ENCODE measurements around the gene DPEP2.
"Not testable (repeated sequence)": the region's sequence is repeated elsewhere in the genome, so short reads cannot be mapped to it uniquely, and the experiment has no call there.

Gene DPEP2

DNA sequence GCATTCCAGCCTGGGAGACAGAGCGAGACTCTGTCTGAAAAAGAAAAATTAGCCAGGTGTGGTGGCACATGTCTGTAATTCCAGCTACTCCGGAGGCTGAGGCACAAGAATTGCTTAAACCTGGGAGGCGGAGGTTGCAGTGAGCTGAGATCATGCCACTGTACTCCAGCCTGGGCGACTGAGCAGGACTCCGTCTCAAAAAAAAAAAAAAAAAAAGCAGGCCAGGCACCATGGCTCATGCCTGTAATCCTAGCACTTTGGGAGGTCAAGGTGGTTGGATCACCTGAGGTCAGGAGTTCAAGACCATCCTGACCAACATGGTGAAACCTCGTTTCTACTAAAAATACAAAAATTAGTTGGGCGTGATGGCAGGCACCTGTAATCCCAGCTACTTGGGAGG, 27.0 kb downstream of the DPEP2 start:
- DNase-seq: not testable (repeated sequence)

DNA sequence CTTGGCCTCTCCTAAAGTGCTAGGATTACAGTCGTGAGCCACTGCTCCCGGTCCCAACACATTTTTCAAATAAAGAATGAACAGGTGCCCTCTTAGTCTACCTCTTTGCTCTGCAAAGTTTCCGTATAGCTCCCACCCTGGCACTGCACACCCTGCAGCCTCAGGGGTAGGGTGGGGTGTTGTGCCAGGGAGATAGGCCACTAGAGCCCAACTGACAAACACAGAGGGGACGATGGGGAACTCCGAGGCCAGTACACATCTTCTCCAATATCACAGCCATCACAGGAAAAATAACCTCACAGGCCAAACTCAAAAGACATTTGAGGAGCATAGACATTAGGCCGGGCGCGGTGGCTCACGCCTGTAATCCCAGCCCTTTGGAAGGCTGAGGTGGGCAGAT, 28.2 kb downstream of the DPEP2 start:
- no peak for DNase-seq

DNA sequence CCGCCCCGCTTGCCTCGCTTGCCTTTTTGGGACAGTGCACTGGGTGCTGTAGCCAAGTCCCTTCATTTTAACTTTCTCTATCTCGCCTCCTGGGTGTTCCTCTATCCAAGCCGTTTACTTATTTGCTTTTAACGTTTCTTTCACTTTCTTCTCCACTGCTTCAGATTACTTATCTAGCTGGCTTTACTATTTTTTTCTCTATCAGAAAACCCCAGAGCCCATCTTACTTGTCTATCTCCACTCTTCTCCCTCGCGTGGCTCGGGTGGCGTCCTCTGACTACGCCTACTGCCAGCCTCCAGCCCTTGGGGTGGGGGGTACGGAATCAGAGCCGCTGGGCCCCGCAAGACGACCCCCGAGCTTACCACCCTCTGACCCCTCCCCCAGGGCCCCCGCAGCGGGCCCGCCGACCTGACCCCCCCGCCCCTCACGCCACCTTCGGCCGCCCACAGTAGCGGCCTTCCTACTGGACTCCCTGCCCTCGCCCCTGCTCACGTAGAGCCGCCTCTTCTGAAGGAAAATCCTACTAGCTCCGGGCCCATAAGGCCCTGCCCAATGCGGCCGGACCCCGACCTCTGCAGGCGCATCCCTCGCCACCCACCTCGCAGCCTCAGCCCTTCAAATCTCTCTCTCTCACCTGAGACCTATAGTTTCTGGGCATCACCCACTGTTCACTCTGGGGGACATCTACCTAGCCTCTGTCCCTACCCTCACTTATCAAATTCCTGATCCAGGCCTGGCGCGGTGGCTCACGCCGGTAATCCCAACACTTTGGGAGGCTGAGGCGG, 29.8 kb downstream of the DPEP2 start:
- DNase-seq: no peak

DNA sequence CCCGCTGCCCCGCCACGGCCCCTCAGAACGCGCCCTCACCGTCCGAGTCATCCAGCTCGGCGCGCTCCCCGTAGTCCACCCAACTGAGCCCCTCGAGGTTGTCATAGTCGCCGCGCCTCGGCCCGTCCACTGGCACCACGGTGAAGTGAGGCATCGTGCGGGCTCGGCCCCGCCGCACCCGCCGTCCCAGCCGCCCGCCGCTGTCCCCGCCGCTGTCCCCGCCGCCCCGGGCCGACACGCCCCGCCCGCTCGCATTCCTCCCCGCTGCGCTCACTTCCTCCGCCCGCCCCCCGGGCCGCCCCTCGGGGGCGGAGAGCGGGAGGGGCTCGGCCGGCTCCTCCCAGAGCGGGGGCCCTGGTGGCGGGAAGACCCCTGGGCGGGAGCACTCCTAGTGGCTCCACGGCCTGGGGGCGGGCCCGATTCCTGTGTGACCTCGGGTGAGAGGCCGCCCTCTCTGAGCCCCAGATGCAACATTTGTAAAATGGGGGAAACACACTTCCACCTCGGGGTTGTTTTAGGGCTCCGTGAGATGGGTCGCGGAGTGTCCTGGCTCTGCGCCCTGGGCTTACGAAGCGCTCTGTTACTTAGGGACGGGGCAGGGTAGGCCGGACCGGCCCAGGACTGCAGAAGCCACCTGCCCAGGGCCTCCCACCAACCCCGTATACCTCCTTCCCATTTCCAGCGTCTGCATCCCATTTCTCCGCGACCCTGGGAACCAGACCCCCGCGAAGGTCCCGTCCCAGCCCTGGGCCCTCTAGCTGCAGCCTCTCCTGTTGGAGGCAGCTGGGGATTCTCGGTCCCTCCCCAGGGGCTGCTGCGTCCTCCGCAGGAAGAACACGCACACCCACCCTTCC, 30.7 kb downstream of the DPEP2 start, which contains the start of gene SLC12A4:
Gene SLC12A4, minus strand, starts transcription at position 238 of the 854 bp plus-strand sequence. Its CDS starts 84 bp downstream, at position 154.
- peak; percentile 37 for DNase-seq

DNA sequence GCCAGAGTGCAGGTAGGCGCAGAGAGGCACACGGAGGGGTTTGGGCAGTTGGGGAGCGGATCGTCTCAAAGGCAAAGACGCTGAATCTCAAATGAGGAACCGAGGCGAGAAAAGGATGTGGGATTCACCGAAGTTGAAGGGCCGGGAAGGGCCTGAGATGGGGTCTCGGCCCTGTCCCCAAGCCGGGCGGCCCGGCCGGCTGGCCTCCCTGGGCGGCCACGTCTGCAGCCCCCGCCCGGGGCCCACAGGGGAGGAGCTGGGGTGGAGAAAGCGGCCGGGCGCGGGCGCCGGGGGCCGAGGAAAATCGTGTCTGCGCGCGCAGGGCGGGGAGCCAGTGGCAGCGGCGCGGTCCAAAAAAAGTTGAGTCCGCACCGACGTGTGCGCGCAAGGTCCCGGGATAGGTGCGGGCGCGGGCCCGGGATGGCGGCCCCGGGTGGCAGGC, 31.3 kb downstream of the DPEP2 start:
- no peak for DNase-seq

DNA sequence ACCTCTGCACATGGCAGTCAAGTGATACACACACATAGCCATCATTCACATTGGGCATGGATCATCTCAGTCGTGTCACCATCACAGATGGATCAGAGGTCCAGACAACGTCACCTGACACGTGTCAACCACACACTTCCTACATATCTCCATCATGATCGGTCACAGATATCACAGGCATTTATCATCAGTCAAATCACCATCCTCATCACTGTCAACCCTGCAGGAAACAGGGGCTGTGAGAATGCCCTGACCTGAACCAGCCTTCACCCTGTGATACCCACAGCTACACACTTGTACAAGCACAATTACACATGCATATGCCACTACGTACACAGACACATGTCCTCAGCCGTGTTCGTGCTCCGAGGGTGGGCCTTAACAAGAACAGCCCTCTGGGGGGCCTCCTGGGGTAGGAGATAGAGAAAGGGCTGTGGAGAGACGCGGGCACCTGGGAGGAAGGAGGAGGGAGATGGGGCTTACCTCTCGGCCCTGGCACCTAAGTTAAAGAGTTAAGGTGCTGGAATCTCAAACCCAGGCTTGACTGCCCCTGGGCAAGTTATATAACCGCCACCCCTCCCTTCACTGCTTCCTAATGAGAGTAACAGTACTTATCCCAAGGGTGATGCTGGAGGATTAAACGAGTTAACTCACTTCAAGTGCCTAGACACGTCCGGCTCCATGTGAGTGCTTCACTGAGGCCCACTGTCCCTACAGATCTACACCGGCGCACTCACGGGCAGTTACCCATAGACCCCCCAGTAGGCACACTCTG, 31.9 kb downstream of the DPEP2 start:
- DNase-seq: no peak

DNA sequence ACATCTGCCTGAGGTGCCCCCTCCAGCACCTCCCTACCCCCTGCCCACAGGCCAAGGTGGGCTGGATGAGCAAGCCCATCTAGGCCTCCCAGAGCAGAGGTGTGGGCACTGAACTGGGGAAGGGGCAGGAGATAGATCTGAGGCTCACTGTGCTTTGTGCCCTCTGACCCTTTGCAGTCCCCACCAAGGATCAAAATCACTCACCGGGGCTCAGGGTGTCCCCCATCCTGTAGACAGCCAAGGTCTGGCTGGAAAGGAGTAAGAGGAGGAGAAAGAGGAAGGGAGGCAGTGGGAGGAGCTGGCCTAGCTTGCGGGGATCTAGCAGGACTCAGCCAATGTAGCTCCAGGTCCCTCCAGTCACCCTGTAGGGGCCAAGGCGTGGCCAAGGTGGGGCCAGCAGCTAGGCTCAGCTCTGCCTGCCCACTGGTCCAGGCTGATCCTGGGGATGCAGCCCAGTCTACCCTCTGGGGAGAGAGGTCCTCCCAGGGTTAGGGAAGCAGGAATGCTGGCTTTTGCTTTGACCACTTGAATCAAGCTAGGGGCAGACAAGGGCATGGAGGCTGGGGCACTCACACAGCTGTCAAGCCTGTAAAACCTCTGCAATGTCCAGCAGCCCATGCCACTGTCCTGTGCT, 32.6 kb downstream of the DPEP2 start:
- DNase-seq: no peak

DNA sequence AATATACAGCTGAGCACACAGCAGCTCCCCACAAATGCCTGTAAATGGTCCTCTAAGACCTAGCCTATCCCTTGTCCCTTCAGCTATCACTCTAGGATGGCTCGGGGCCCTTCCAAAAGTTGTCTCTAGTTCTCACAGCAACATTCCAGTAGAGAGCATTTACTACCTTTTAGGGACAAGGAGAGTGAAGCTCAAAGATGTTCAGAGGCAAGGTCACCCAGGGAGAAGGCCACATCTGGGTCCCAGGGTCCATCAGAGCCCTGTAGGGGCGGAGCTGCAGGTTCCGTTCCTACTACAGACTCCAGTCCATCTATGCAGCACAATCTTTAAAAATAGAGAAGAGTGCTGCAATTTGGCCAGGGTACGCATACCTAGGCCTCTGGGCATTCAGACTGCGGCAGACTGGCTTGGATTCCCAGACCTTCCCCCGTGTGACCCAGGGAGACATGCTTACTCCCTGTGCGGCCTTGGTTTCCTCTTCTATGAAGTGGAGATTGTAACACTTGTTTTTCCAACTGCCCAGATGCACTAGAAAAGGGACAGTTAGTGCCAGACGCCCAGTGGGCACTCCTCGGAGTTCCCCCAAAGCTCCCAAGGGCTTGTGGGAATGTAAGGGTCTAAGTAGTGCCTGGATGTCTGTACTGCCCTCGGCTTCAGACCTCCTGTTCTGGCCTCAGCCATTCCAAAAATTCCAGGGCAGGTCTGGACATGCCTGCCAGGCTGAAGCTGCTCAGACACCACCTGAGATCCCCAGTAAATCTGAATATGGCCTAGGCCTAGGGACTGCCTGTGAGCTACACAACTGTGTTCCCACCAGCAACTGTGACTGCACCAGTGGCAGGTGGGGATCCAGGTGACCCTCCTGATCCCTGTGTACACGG, 33.4 kb downstream of the DPEP2 start:
- DNase-seq: no peak

DNA sequence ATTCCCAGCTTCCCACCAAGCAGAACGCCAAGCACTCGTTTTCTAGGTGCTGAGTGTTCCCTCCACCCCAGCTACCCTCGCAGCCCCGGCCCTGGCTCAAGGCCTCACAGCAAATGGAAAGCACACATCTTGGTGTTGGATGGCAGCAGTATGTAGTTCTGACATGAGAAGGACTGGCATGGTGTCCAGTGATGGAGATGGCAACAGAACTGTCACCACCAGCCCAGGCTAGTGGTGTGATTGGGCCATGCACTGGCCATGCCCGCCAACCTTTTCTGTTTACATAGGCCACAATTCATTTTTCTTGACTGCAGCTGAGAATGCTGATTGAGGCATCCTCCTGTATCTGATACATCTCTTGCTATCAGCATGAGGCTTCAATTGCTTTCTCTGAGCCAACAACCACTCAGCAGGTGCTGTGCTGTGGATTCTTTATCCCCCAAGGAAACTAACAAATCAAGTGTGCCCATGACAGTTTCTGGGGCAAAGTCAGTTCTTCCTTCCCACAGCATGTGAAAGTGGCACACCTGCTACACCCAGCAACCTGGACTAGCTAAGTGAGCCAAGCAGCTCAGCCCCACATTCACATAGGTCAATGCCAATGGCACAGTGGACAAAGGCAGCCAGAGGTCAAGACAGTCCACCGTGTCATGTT, 34.7 kb downstream of the DPEP2 start:
- DNase-seq: no peak

DNA sequence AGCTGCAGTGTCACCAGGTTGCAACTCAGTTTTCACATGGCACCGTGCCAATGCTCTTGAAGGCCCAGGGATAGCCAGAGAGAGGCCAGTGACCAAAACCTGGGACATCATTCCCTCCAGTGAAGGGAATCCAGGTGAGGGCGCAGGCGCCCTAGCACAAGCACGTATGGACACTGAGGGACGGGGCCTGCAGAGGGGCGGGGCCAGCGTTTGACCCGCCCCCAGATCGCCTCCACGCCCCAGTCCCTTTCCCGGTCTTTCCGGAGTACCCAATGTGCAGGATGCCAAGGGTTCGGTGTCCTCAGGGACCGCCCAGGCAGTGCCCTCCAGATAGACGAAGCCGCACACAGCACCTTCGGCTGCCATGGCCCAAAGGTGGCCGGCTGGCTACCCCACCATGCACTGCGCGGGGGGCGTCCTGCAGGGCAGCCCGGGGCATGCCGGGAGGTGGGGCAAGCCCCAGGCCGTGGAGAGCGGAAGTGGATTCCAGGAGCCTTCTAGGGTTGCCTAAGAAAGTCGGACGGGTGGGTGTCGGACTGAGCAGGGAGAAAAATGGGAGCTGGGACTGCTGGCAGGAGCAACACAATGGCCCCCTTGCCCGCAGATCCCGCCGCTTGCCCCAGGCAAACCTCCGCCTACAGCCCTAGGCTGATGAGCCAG, 35.5 kb downstream of the DPEP2 start:
- no peak for DNase-seq

DNA sequence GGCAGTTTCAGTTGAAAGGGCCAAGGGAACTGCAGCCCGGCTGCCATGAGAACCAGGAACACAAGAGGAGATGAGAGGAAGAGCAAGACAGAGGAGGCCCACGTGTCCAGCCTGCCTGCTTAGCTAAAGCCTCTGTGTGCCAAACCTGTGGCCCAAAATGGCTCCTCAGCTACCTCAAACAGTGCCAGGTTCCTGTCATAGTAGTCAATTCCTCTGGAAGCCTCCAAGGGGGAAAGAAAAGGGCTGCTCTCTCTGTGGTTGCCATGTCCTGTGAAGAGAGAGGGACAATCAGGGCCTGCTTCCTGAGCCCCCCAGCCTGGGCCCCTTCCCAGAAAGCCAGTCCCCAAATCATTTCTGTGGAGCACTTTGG, 36.0 kb downstream of the DPEP2 start:
- no peak for DNase-seq

DNA sequence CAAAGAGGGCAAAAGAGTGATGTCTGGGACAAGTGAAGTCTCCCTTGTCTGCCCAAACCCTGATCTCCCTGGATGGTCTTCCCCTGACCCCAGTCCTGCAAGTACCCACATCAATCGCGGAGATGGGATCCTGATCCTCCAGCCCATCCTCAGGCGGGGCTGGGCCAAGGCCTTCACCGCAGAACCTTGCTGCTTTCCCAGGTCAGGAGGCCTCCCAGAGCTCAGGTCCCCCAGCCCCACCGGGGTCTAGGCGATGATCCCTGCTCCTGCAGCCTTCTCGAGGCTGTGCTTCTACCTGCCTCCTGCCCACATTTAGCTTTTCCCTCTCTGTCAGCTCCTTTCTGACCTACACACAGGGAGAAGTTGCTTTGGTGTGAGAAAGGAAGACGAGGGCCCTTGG, 37.1 kb downstream of the DPEP2 start:
- no peak for DNase-seq

DNA sequence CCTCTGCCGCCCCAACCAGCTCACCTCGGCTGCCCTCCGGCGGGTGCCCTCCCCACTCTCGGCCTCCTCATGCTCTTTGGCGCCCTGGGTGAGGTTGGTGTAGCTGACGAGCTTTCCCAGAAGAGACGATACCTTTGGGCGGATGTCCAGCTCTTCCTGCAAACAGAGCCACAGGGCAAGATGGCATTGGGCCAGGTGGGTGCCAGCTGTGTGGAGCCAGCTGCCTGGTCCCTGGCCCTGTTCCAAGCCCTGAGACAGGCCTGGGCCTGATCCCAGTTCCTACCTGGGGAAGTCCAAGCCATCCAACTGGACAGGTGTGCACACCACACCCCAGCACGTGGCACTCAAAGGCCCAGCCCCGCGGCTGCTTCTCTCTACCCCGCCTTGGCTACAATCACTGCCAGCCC, 37.7 kb downstream of the DPEP2 start:
- DNase-seq: no peak

DNA sequence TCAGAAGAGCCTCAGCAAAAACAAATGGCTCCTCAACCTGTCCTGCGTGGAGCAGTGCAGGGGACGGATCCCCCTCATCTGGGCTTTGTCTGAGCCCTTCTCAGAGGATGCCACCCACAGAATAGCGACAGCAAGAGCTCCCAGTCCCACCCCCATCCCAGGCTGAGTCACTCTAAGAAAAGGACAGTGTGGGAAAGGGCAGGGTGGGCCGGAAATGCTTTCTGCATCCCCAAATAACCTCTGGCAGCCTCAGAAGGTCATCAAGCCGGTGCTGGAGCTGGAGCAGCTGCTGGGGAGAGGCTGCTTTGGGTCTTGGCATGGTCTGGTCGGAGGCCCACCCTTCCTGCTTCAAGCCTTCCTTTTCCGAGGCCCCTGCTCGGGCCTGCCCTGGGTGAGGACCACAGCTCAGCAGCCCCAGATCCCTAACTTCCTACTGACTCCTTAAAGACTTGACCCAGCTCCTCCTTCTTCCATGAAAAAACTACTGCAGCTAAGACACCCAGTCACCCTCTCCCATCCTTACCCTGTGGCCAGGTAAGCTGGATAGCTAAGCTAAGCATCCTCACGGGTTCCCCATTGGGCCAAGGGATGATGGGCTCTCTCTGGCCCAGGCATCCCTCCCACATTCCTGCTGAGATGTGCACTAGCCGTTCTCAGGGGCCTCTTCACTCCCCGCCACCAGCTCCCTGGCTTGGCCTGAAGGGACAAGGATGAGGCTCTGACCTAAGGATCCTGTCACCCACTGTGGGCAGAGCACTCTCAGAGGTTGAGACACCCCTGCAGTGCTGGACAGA, 39.6 kb downstream of the DPEP2 start:
- no peak for DNase-seq

DNA sequence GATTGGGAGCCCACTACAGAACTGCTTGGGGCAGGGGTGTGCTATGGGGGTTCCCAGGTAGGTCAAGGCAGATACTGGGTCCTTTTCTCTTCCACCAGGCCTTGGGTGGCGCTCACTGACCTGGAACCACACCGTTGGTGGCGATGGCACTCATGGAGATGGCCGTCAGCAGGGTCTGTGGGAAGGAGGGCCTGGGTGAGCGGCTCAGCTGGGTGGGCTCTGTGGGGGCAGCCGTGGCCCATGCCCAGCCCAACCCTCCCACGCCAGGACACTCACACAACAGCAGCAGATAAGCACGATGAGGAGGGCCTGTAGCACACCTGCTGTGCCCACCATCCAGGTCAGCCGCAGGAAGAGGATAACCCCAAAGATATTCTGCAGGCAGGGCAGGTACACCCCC, 41.7 kb downstream of the DPEP2 start:
- DNase-seq: no peak

DNA sequence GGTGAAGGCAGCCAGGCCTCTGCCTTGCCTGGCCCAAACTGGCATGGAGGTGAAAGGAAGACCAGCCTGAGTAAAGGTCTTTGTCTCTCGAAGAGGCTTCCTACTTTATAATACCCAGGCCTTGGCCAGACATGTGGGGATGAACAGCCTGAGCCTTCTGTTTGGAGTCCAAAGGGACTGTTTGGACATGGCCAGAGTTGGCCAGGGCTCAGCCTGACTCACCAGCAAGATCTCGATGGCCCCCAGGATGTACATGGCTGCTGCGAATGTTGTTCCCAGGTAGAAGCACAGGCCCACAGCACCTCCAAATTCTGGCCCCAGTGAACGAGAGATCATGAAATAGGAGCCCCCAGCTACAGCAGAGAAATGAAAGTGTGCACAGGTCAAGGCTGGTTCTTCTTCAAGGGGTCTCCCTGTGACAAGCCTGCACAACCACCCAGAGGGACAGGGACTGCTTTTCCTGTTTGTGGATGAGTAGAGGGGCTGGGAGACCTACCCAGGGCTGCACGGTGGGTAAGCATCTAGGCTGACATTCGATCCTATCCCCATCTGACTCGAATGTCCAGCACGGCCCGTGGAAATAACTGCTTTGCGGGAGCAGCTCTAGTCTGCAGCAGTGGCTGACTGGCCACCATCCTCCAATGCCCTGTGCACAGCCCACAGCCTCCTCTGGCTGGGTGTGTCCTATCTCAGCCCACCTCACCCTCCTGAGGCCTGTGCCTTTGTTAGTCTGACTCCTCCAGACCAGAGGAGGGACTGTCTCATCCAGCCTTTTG, 44.7 kb downstream of the DPEP2 start:
- DNase-seq: no peak

DNA sequence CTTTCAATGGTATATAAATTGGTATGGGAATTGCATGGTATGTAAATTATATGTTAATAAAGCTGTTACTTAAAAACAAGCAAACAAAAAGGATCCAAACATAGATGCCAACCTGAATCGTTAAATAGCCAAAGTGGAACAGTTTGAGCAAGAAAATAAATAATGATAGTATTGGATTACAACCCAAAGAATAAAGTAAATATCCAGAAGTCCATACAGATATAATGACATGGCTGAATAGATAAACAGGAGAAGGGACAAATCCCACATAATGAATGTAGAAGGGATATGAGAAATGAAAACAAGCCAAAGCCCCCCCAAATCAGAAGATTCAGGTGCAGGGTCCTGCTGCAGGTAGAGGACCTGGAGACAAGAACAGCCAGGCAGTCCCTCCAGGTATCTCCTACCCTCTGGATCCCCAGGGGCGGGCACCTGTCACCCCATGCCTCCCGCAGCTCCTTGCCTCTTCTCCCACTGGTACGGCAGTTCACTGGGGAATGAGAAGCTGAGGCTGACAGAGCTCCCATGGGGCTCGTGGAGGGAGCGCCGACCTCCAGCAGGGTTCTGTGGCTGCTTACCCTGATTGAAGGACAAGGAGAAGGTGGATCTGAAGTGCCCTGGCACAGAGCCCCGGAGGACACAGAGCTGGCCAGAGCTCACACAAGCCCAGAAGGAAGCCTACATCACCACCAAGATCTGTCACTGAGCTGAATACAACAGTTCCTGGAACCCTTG, 45.5 kb downstream of the DPEP2 start:
- no peak for DNase-seq

DNA sequence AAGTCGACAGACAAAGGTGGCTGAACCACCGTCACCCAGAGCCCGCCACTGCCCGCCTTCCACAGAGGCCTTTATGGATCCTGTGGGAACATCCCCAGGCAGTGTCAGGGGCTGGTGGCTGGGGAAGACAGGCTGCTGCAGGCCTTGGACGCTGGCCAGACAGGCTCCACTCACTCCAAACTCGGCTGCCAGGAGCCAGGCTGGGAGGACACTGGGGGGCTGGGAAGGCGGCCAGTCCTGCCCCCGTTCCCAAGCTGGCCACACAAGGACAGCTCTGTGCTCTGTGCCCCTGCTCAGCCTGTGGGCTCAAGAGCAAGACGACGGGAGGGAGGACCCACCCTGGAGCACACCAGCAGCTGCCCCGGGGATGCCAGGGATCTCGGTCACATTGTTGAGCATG, 47.8 kb downstream of the DPEP2 start:
- DNase-seq: no peak
